GM11168 (cell line): ENCODE results near the gene PLOD1.
"Not testable (repeated sequence)": the region's sequence is repeated elsewhere in the genome, so short reads cannot be mapped to it uniquely, and the experiment has no call there.

Experiments
- in situ Hi-C: fragments of 300-500 bp; cut with MboI; formaldehyde crosslinking; loops from one replicate; pipeline ENCODE4 v1.12.0; 2022; ENCODE audit warnings: low sequenced_read_pairs; ENCODE audit not compliant: unreplicated experiment

Gene PLOD1

GRCh38 chr1:11999236-11999635 is 64.7 kb downstream of the PLOD1 start:
- in situ Hi-C loops, result no loop called here

DNA sequence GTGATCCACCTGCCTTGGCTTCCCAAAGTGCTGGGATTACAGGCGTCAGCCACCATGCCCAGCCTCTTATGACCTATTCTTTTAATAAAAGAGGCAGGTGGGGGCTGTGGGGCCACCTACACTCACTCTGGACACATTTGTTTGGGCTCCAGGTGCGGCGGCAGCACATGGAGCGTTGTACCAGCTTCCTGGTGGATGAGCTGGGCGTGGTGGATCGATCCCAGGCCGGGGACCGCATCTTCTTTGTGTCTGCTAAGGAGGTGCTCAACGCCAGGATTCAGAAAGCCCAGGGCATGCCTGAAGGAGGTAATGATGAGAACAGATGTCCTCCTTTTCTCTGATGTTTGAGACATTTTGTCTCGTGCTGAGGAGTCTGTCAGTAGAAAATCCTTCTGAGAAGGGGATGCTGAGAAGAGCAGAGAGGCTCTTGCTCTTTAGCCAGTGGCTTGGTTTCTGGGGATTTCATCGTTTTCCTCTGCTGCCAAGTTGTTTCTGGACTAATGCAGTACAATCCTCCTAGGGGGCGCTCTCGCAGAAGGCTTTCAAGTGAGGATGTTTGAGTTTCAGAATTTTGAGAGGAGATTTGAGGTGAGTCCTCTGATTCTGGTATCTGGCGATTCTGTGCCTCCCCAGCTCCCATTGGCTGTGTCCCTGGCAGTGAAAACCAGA is 66.9 kb downstream of the PLOD1 start:
- in situ Hi-C loops, result no loop called here

- in situ Hi-C loops, result no loop called here
Measured at GRCh38 chr1:12001996-12002493, 67.5 kb downstream of the PLOD1 start.

- in situ Hi-C loops, result no loop called here
Measured at GRCh38 chr1:12003762-12004161, 69.2 kb downstream of the PLOD1 start.

DNA sequence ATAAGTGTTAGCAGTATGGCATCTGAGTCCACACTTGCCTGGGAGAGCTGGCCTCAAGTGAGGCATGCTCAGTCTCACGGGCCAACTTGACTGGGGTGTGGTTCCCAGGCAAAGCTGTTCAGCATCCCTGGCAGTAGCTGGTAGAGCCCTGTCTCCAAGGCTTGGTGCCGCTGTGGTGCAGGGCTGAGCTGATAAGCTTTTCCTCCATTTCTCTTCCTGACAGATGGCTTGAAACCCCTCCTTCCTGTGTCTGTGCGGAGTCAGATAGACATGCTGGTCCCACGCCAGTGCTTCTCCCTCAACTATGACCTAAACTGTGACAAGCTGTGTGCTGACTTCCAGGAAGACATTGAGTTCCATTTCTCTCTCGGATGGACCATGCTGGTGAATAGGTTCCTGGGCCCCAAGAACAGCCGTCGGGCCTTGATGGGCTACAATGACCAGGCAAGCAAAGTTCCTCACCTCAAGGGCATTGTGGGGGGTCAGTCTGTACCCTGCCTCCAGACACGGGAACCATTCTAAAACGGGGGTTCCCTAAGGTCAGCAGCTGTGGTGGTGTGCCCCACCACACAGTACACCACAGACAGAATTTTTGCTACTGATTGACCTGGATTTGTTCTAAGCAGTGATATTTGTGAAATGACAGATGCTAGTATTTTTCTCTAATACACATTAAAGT is 71.1 kb downstream of the PLOD1 start:
- in situ Hi-C loops, result no loop called here

GRCh38 chr1:12006167-12006921 is 71.8 kb downstream of the PLOD1 start:
- in situ Hi-C loops, result no loop called here

DNA sequence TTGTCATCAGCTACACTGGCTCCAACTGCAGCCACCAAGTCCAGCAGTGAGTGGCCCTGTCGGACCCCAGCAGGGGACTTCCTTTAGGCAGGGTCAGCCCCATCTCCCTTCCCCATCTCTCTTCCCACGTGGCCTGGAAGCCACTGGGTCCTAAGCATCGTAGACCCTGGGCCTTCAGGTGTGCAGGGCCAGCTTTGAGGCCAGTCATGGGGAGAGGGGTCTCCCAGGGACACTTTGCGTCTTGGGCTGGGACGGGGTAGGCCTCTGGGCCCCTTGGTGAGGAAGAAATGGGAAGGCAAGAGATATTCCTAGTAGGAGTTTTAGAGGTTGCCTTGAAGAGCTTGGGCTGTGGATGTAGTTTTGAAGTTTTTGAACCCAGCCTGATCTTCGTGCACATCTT is 72.7 kb downstream of the PLOD1 start:
- in situ Hi-C loops, result no loop called here

GRCh38 chr1:12008355-12008754 is 73.8 kb downstream of the PLOD1 start:
- in situ Hi-C loops, result not testable (repeated sequence)

DNA sequence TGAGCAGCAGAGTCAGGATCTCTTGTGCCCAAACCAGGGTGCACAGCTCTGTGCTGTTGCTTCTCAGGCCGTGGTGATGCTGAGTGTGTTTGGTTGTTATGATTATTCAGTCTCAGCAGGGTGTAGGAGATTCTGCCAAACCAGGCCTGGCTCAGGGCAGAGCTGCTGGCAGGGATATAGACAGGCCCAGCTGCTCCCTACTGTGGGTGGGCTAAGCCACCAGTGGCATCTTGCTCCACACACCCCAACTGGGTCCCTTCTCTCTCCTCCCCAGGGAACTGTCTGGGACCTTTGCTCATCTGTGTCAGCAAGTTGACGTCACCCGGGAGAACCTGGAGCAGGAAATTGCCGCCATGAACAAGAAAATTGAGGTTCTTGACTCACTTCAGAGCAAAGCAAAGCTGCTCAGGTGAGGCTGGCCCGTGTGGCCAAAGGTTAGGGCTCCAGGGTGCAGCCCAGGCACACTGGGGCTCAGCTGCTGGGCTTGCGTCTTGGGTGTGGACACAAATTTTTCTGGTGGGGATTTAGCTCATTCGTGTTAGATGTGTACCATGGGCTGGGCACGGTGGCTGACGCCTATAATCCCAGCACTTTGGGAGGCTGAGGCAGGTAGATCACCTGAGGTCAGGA is 74.9 kb downstream of the PLOD1 start:
- in situ Hi-C loops, result no loop called here

DNA sequence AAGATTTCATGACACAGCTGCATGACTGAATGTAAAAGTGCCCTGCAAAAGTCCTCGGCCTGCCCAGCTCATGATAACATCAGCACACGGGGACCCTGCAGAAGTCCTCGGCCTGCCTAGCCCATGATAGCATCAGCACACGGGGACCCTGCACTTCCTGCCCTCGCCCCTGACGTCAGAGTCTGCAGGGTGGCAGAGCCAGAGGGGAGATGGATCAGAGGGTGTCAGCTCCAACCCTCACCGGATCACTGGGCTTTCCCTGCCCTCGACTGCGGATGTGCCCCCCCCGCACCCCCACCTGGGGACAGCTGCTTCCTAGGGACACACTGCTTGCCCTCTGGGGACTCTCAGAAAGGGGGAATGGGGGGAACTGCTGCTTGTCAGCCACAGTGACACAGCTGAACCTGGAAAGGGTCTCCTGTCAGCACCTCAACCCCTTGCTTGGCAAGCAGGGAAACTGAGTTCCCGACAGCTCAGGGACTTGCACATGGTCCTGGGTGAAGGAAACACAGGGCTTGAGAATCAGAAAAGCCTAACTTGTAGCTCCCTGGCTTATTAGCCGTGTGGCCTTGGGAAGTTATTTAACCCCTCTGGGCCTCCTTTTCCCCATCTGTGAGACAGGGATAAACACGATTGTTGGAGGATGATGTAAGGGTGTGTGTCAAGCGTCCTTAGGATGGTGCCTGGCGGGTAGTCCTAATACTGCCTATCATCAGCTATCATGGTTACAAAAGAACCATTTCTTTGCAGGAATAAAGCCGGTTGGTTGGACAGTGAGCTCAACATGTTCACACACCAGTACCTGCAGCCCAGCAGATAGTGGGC is 76.4 kb downstream of the PLOD1 start:
- in situ Hi-C loops, result loop anchor here (10.0 kb wide), 1 partner anchor 64 kb away; no protein-coding TSS in a partner anchor

- in situ Hi-C loops, result loop anchor here (10.0 kb wide), 1 partner anchor 63 kb away; no protein-coding TSS in a partner anchor
Measured at GRCh38 chr1:12011998-12012397, 77.5 kb downstream of the PLOD1 start.

DNA sequence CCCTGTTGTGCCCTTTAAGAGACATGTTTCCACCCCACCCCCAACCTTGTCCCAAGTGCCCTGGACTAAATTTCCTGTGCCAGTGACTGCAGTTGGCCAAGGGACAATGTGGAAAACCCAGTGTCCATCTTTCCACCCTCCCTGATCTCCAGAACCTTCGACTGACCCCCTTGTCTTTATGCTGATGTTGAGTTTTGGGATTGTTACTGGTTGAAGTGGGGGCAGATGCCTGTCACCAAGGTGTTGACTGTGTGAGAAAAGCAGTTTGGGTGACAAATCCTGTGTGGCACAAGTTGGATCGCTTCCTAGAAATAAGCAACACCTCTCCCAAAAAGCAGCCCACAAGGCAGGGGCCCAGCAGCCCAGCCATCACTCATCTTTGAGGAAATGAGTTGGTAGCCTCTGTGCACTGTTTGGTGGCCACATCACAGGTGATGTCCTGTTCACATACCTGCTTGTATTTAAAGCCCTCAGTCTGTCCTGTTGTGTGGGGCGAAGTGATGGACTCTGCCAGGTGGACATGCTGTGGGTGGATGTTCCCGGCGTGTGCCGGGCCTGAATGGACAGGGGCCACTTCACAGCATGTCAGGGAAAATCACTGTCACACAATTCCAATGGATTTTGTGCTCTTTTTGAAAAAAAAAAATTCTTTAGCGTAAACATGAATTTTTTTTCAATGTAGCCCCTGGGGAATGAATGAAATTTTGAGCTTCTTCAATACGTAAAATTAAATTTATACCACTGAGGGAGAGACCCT is 78.2 kb downstream of the PLOD1 start:
- in situ Hi-C loops, result loop anchor here (10.0 kb wide), 1 partner anchor 62 kb away; no protein-coding TSS in a partner anchor

DNA sequence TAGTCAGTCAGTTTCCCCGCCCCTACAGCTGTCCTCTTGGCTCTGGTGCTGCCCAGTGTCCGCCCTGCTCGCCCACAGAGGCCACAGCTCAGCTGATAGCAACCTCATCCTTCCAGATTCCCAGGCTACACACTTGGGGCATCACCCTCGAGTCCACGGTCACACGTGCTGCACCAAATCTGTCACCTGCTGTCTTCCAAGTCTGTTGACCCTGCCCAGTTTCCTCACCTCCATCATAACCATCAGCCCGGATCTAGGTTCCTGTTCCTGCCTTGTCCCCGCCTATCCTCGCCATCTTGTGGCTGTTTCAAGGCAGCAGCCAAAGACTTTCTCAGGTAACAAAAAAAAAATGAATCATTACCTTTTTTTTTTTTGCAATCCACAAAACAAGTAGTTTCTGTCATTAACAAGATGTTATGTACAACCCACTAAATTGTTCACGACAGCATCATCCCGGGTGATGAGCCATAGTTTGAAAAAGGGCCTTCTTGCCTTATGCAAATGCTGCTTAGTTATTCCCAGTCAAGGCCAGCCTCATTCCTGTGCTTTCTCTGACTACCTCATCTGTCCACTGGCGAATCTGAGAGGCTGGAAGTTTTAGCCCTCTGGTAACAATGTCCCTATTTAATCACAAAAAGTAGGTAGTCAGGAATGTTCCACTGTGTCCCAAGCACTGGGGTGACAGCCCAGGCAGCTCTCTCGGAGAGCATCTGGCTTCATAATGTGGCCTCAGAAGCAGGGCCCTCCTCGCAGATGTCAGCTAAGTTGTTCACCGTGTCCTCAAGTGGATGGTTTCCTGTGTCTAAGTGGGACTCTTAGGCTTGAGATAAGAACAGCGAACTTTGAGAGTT is 79.8 kb downstream of the PLOD1 start:
- in situ Hi-C loops, result loop anchor here (10.0 kb wide), 1 partner anchor 60 kb away; no protein-coding TSS in a partner anchor

DNA sequence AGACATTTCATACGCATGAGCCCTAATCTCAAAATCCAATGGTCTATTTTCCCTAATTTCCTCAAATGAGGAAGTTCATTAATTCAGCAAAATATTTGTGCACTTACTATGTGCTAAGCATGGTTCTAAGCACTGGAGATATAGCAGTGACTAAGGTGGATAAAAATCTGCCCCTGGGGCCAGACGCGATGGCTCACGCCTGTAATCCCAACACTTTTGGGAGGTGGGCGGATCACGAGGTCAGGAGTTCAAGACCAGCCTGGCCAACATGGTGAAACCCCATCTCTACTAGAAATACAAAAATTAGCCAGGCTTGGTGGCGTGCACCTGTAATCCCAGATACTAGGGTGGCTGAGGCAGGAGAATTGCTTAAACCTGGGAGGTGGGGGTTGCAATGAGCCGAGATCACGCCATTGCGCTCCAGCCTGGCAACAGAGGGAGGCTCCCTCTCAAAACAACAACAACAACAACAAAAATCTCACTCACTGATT is 80.5 kb downstream of the PLOD1 start:
- in situ Hi-C loops, result loop anchor here (10.0 kb wide), 1 partner anchor 60 kb away; no protein-coding TSS in a partner anchor

- in situ Hi-C loops, result loop anchor here (10.0 kb wide), 1 partner anchor 59 kb away; no protein-coding TSS in a partner anchor
Measured at GRCh38 chr1:12015499-12015898, 81.0 kb downstream of the PLOD1 start.

- in situ Hi-C loops, result loop anchor here (10.0 kb wide), 1 partner anchor 59 kb away; no protein-coding TSS in a partner anchor
Measured at GRCh38 chr1:12016182-12016581, 81.7 kb downstream of the PLOD1 start.

DNA sequence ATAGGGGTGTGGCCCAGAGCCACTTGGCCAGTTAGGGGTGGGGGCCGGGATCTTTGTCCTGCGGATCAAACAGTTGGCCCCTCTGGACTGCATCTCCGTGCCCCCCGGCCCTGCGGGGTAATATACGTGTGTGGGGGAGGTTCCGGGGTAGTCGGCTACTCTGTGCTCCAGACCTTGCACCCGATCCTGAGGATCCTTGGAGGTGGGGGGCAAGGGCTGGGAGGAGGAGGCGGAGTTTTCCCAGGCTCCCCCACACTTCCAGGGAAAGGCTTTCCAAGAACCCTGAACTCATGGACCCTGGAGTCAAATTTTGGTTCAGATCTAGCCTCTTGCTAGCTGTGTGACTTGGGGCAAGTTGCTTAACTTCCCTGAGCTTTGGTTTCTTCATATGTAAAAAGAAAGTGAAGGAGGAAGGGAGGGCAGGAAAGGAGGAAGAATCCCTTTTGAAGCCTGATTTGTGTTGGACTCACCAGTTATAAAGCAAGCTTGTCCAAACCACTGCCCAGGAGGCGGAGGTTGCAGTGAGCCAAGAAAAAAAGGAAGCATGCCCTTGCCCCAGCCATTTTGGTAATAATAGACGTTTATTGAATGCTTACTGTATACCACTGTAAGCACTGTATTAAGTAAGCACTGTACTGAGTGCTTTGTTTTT is 85.5 kb downstream of the PLOD1 start:
- in situ Hi-C loops, result loop anchor here (10.0 kb wide), 1 partner anchor 55 kb away; no protein-coding TSS in a partner anchor
